Peyer's patch (tissue), 4 donors: ENCODE results near the gene PDGFD. TPM values are rescaled to one million over a fixed set of nuclear protein-coding genes. Genes with fewer than 3 reads are reported as not detected.

ENCODE experiments used
- DNase-seq, 3 donors: peaks; one replicate each; pipeline ENCODE4 v3.0.0-alpha.2; 2017 to 2019
- H3K27ac ChIP-seq, 4 donors: fragments of 200-600 bp; sonication (generic); one replicate each; pipeline ENCODE4 v1.5.1; 2016 to 2019
- H3K27me3 ChIP-seq, 2 donors: fragments of 200-600 bp; sonication (generic); one replicate each; pipeline ENCODE4 v1.5.1; 2019
- H3K36me3 ChIP-seq, 3 donors: fragments of 200-600 bp; sonication (generic); one replicate each; pipeline ENCODE4 v1.5.1; 2016 to 2019
- H3K4me1 ChIP-seq, 4 donors: fragments of 200-600 bp; sonication (generic); one replicate each; pipeline ENCODE4 v1.5.1; 2016 to 2019
- H3K4me3 ChIP-seq, 4 donors: fragments of 200-600 bp; sonication (generic); 1 replicate in 3 of 4; 2 replicates in 1 of 4; pipeline ENCODE4 v1.5.1; 2016 to 2019; ENCODE audit warnings: mild to moderate bottlenecking in 1 of 4
- H3K9me3 ChIP-seq, 4 donors: fragments of 200-600 bp; sonication (generic); one replicate each; pipeline ENCODE4 v1.5.1; 2016 to 2019; ENCODE audit warnings: mild to moderate bottlenecking in 1 of 4
- POLR2A ChIP-seq, 2 donors: fragments of 450-650 bp; IDR thresholded peaks; one replicate each; pipeline ENCODE4 v1.5.1; 2017; ENCODE audit warnings: antibody characterized with exemption in 2 of 2, mild to moderate bottlenecking in 2 of 2, moderate library complexity in 2 of 2
- total RNA-seq, 4 donors: library from RNA; depleted of rRNA; stranded (reverse); fragments of >200 nt; gene quantifications; one replicate each; pipeline ENCODE4 v1.1.0, GENCODE V29; 2016
- TF ChIP-seq, protein P1 (sequence below), 6 experiments: fragments of 450-650 bp in 4 of 6; fragments of 200-600 bp in 2 of 6; sonication (generic) in 1 of 6; IDR thresholded peaks; one replicate each; pipeline ENCODE4 v1.5.1; 2017 to 2019; ENCODE audit warnings: antibody characterized with exemption in 6 of 6, mild to moderate bottlenecking in 3 of 6, moderate library complexity in 1 of 6

PDGFD gene
- total RNA-seq, 4 donors from 2014 or later = 0.83 to 1.9 (median 1.7) TPM

DNA sequence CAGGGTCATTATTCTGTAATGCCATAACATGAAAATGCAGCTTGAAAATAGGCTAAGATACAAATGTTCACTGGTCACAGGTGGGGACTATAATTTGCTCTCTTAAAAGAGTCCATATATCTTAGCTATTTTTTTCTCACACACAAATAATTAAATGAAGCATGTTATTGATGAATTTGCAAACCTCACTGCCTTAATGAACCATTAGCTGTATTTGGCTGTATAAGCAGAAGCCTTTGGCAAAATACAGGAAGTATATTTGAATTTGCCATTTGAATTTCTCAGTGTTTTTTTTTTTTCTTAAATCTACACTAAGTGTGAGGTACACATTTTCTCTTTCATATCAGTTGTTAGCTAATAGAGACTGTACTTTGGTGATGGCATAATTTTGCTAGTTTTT lies 88.9 kb downstream of the PDGFD start:
- Histone ChIP-seq H3K27me3 (no peaks in the 10 kb centered on the region), H3K4me3 (no peak overlapping the region), H3K27ac (no peak overlapping the region), H3K36me3 (no peaks in the 10 kb centered on the region), H3K4me1 (no peaks in the 10 kb centered on the region), H3K9me3 (no peaks in the 10 kb centered on the region)
- DNase-seq = no peak
- no peak for TF ChIP-seq POLR2A (IDR thresholded peaks at IDR 0.05)
- TF ChIP-seq, protein P1, sequence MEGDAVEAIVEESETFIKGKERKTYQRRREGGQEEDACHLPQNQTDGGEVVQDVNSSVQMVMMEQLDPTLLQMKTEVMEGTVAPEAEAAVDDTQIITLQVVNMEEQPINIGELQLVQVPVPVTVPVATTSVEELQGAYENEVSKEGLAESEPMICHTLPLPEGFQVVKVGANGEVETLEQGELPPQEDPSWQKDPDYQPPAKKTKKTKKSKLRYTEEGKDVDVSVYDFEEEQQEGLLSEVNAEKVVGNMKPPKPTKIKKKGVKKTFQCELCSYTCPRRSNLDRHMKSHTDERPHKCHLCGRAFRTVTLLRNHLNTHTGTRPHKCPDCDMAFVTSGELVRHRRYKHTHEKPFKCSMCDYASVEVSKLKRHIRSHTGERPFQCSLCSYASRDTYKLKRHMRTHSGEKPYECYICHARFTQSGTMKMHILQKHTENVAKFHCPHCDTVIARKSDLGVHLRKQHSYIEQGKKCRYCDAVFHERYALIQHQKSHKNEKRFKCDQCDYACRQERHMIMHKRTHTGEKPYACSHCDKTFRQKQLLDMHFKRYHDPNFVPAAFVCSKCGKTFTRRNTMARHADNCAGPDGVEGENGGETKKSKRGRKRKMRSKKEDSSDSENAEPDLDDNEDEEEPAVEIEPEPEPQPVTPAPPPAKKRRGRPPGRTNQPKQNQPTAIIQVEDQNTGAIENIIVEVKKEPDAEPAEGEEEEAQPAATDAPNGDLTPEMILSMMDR (IDR thresholded peaks at IDR 0.05) = no peak

DNA sequence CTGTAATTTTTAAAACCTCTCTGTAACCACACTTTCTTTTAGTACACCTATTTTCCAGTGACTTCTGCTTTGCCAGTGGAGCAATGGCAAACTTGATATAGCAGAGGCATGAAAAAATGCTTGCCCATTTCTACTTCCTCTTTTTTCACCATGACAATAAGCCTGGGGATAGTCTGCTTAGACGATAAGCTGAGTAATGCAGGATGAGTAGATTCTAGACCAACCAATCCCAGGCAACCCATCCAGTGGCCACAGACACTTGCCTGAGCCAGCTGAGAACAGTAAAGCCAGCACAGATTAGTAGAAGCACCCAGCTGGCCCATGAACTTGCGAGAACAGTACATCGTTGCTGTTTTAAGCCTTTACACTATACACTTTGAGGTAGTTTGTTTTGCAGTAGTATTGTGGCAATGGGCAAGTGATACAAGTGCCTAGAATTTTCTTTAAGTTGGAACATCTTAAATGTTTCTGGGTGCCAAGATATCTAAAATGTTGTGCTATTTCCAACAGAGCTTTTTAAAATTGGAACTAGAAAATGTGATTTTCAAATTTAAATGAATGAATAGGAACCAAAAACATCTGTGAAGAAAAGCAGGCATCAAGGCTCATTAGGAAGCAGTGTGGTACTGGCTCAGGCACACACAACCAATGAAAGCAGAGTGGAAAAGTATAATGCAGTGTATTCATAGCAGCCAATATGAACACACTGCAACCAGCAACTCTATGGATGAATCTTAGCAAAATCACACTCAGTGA lies 89.8 kb downstream of the PDGFD start:
- Histone ChIP-seq H3K27me3 (no peaks in the 10 kb centered on the region), H3K36me3 (no peaks in the 10 kb centered on the region), H3K27ac (no peak overlapping the region), H3K4me1 (no peaks in the 10 kb centered on the region), H3K4me3 (no peak overlapping the region), H3K9me3 (no peaks in the 10 kb centered on the region)
- TF ChIP-seq POLR2A (IDR thresholded peaks at IDR 0.05) = no peak
- TF ChIP-seq, protein P1 (IDR thresholded peaks at IDR 0.05) = no peak
- DNase-seq = no peak

DNA sequence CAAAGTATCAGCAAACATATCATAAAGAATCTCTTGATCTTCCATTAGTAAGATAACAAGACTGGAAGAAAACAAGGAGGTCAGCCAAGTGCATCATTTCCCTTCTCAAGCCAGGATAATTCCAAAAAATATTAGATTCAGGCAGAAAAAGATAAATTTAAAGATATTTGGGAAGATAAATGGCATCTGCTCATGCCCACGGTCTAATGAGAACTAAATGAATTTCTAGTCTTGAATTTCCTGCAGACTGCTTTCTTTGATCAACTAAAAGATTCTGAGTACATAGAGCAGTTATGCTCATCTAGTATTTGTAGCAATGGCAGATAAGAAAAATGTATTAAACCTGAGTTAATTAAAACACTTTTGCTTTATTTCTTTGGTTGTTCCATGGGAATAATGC lies 96.4 kb downstream of the PDGFD start:
- TF ChIP-seq, protein P1 (IDR thresholded peaks at IDR 0.05) = no peak
- TF ChIP-seq POLR2A (IDR thresholded peaks at IDR 0.05) = no peak
- DNase-seq = no peak
- no peaks in the 10 kb centered on the region for H3K36me3 ChIP-seq
- H3K27ac ChIP-seq = no peak overlapping the region
- H3K27me3 ChIP-seq = no peaks in the 10 kb centered on the region
- H3K4me1 ChIP-seq = no peaks in the 10 kb centered on the region
- H3K4me3 ChIP-seq = no peak overlapping the region
- no peaks in the 10 kb centered on the region for H3K9me3 ChIP-seq

DNA sequence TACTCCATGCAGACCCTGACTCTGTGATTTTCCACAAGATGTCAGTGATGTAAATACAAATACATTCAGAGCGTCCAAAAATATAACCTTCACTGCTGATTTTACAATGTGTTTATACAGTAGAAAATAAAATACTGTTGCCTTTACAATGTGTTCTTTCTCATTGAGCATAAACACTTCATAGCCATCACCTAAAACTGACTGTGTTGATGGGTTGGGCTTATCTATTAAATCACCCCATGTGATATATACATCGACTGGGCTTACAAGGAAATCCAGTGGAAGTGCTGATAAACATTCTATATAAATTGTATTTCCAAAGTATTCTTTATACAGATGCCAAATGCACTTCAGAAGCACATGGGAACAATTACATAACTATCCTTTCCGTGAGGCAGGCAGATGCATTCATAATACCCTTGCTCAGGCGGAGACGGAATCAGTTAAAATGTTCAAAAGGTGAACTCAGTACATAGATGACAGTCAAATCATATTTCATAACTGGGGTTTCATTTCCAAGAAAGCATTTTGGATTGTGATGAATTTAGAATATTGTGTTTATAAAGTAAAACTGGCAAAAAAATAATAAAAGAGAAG lies 99.8 kb downstream of the PDGFD start:
- Histone ChIP-seq H3K36me3 (no peaks in the 10 kb centered on the region), H3K4me1 (no peaks in the 10 kb centered on the region), H3K9me3 (no peaks in the 10 kb centered on the region), H3K4me3 (no peak overlapping the region), H3K27me3 (no peaks in the 10 kb centered on the region), H3K27ac (no peak overlapping the region)
- TF ChIP-seq POLR2A (IDR thresholded peaks at IDR 0.05) = no peak
- DNase-seq = no peak

DNA sequence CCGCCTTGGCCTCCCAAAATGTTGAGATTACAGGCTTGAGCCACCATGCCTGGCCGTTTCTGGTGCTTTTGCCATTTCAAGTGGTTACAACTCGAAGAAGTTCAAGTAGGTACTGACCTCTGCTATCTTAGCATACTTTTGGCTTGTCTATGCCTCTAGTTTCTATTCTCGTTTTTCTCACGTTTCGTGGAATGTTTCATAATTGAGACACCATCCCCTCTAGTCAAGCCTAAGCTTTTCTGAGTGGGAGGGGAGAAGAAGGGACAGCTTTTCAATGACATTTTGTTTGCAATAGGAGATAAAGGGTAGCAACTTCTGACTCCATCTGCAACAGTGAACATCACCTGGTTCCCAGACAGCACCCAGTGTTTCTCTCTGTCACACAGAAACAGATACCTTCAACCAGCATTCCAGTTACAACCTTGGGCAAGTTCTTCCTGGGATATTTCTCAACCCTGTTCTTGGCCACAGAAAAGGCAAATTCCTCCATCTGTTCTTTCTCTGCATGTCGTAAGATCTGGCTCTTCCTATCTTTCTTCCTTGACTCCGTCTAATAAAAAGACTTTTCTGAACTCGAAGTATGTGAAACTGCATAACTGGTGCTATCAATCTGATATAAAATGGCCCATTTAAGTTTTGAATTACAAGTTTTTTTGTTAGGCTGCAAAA lies 102.0 kb downstream of the PDGFD start:
- no peak for DNase-seq
- no peaks in the 10 kb centered on the region for H3K9me3 ChIP-seq
- no peak overlapping the region for H3K27ac ChIP-seq
- no peaks in the 10 kb centered on the region for H3K4me1 ChIP-seq
- no peaks in the 10 kb centered on the region for H3K27me3 ChIP-seq
- no peak overlapping the region for H3K4me3 ChIP-seq
- TF ChIP-seq, protein P1 (IDR thresholded peaks at IDR 0.05) = no peak
- no peak for TF ChIP-seq POLR2A (IDR thresholded peaks at IDR 0.05)
- no peaks in the 10 kb centered on the region for H3K36me3 ChIP-seq

DNA sequence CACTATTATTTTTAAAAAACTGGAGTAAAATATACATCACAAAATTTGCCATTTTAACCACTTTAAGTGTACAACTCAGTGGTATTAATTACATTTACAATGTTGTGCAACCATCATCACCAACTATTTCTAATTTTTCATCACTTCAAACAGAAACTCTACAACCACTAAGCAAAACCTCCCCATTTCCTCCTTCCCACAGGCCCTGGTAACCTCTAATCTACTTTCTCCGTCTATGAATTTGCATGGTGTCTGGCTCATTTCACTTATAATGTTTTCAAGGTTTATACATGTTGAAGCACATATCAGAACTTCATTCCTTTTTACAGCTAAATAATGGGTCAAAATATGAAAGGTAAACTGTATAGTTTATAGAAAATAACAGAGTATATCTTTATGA lies 103.1 kb downstream of the PDGFD start:
- no peaks in the 10 kb centered on the region for H3K9me3 ChIP-seq
- TF ChIP-seq, protein P1 (IDR thresholded peaks at IDR 0.05) = no peak
- no peak for TF ChIP-seq POLR2A (IDR thresholded peaks at IDR 0.05)
- H3K27me3 ChIP-seq = no peaks in the 10 kb centered on the region
- no peak overlapping the region for H3K27ac ChIP-seq
- H3K36me3 ChIP-seq = no peaks in the 10 kb centered on the region
- no peaks in the 10 kb centered on the region for H3K4me1 ChIP-seq
- H3K4me3 ChIP-seq = no peak overlapping the region
- no peak for DNase-seq
